Measurements from ENCODE around the gene BTBD16.

Gene BTBD16

GRCh38 chr10:122323189-122323588 lies 52.1 kb downstream of the BTBD16 start:
- Histone ChIP-seq H3K9me3 (replicated peaks in 1 of 11) (peaks cover 0 to 14% (median 0%) of the 10 kb centered on the region in 11 experiments; a peak in 3 of 22 replicates), H3K4me3 (no peak overlapping the region), H3K9ac (no peak overlapping the region), H3K4me1 (peaks cover 0 to 8% (median 0%) of the 10 kb centered on the region in 10 experiments; a peak in 6 of 20 replicates), H4K20me1 (no peaks in the 10 kb centered on the region), H3K27ac (no peak overlapping the region), H3K4me2 (no peak overlapping the region), H3K27me3 (no peaks in the 10 kb centered on the region), H3K36me3 (no peaks in the 10 kb centered on the region)
- no peak for TF ChIP-seq Cebpa-rat (IDR thresholded peaks at IDR 0.05)

- Histone ChIP-seq H3K27ac (no peak overlapping the region), H3K36me3 (no peaks in the 10 kb centered on the region), H4K20me1 (no peaks in the 10 kb centered on the region), H3K27me3 (no peaks in the 10 kb centered on the region), H3K4me1 (peaks cover 0 to 17% (median 0%) of the 10 kb centered on the region in 10 experiments; a peak in 6 of 20 replicates), H3K9me3 (replicated peaks in 1 of 11) (peaks cover 0 to 14% (median 0%) of the 10 kb centered on the region in 11 experiments; a peak in 3 of 22 replicates), H3K4me3 (no peak overlapping the region), H3K4me2 (no peak overlapping the region), H3K9ac (no peak overlapping the region)
- no peak for TF ChIP-seq Cebpa-rat (IDR thresholded peaks at IDR 0.05)
Observed at GRCh38 chr10:122323941-122324675, 53.0 kb downstream of the BTBD16 start.

GRCh38 chr10:122325235-122325634 lies 54.1 kb downstream of the BTBD16 start:
- H3K27ac ChIP-seq, result no peak overlapping the region
- peaks cover 0 to 23% (median 0%) of the 10 kb centered on the region in 10 experiments; a peak in 6 of 20 replicates for H3K4me1 ChIP-seq
- H3K36me3 ChIP-seq, result no peaks in the 10 kb centered on the region
- peaks cover 0 to 3% (median 0%) of the 10 kb centered on the region in 11 experiments; a peak in 3 of 22 replicates for H3K9me3 ChIP-seq (replicated peaks in 1 of 11)
- no peaks in the 10 kb centered on the region for H3K27me3 ChIP-seq
- no peak overlapping the region for H3K9ac ChIP-seq
- no peak overlapping the region for H3K4me3 ChIP-seq
- no peak overlapping the region for H3K4me2 ChIP-seq
- no peaks in the 10 kb centered on the region for H4K20me1 ChIP-seq
- no peak for TF ChIP-seq Cebpa-rat (IDR thresholded peaks at IDR 0.05)

- no peaks in the 10 kb centered on the region for H3K36me3 ChIP-seq
- H3K9me3 ChIP-seq (replicated peaks in 1 of 11), result no peaks in the 10 kb centered on the region; a peak in 1 of 22 replicates
- no peaks in the 10 kb centered on the region for H3K27me3 ChIP-seq
- H3K4me2 ChIP-seq, result no peak overlapping the region
- no peak overlapping the region for H3K9ac ChIP-seq
- H3K27ac ChIP-seq, result no peak overlapping the region
- H3K4me3 ChIP-seq, result no peak overlapping the region
- no peak for TF ChIP-seq Cebpa-rat (IDR thresholded peaks at IDR 0.05)
- peaks cover 0 to 23% (median 0%) of the 10 kb centered on the region in 10 experiments; a peak in 6 of 20 replicates for H3K4me1 ChIP-seq
- no peaks in the 10 kb centered on the region for H4K20me1 ChIP-seq
Observed at GRCh38 chr10:122326385-122326784, 55.3 kb downstream of the BTBD16 start.

- Histone ChIP-seq H4K20me1 (no peaks in the 10 kb centered on the region), H3K4me3 (no peak overlapping the region), H3K4me1 (peaks cover 0 to 23% (median 0%) of the 10 kb centered on the region in 10 experiments; a peak in 6 of 20 replicates), H3K27ac (no peak overlapping the region), H3K9ac (no peak overlapping the region), H3K4me2 (no peak overlapping the region), H3K9me3 (replicated peaks in 1 of 11) (no peaks in the 10 kb centered on the region; a peak in 1 of 22 replicates), H3K27me3 (no peaks in the 10 kb centered on the region), H3K36me3 (no peaks in the 10 kb centered on the region)
- no peak for TF ChIP-seq Cebpa-rat (IDR thresholded peaks at IDR 0.05)
Observed at GRCh38 chr10:122326806-122327205, 55.7 kb downstream of the BTBD16 start.

GRCh38 chr10:122327237-122328206 lies 56.4 kb downstream of the BTBD16 start:
- Histone ChIP-seq H4K20me1 (no peaks in the 10 kb centered on the region), H3K27ac (no peak overlapping the region), H3K27me3 (no peaks in the 10 kb centered on the region), H3K4me3 (no peak overlapping the region), H3K4me2 (peak overlapping the region in 3 of 11 experiments; percentile 19 to 77 (median 50); a peak in 4 of 22 replicates), H3K9me3 (replicated peaks in 1 of 11) (no peaks in the 10 kb centered on the region; a peak in 1 of 22 replicates), H3K4me1 (peaks cover 0 to 23% (median 0%) of the 10 kb centered on the region in 10 experiments; a peak in 6 of 20 replicates), H3K36me3 (no peaks in the 10 kb centered on the region), H3K9ac (no peak overlapping the region)
- no peak for TF ChIP-seq Cebpa-rat (IDR thresholded peaks at IDR 0.05)

GRCh38 chr10:122328676-122329075 lies 57.6 kb downstream of the BTBD16 start:
- no peaks in the 10 kb centered on the region; a peak in 1 of 22 replicates for H3K9me3 ChIP-seq (replicated peaks in 1 of 11)
- H3K9ac ChIP-seq, result no peak overlapping the region
- H3K4me1 ChIP-seq, result peaks cover 0 to 27% (median 0%) of the 10 kb centered on the region in 10 experiments; a peak in 6 of 20 replicates
- TF ChIP-seq Cebpa-rat (IDR thresholded peaks at IDR 0.05), result no peak
- H4K20me1 ChIP-seq, result no peaks in the 10 kb centered on the region
- H3K27me3 ChIP-seq, result no peaks in the 10 kb centered on the region
- H3K4me3 ChIP-seq, result no peak overlapping the region
- peak overlapping the region in 3 of 11 experiments; percentile 19 to 77 (median 50); a peak in 5 of 22 replicates for H3K4me2 ChIP-seq
- no peak overlapping the region for H3K27ac ChIP-seq
- H3K36me3 ChIP-seq, result no peaks in the 10 kb centered on the region

- H4K20me1 ChIP-seq, result no peaks in the 10 kb centered on the region
- H3K27me3 ChIP-seq, result no peaks in the 10 kb centered on the region
- H3K4me2 ChIP-seq, result peak overlapping the region in 3 of 11 experiments; percentile 19 to 77 (median 50); a peak in 5 of 22 replicates
- no peak overlapping the region for H3K9ac ChIP-seq
- peaks cover 0 to 27% (median 0%) of the 10 kb centered on the region in 10 experiments; a peak in 6 of 20 replicates for H3K4me1 ChIP-seq
- TF ChIP-seq Cebpa-rat (IDR thresholded peaks at IDR 0.05), result no peak
- H3K4me3 ChIP-seq, result no peak overlapping the region
- no peaks in the 10 kb centered on the region for H3K36me3 ChIP-seq
- no peak overlapping the region for H3K27ac ChIP-seq
- no peaks in the 10 kb centered on the region; a peak in 1 of 22 replicates for H3K9me3 ChIP-seq (replicated peaks in 1 of 11)
Observed at GRCh38 chr10:122329416-122329815, 58.3 kb downstream of the BTBD16 start.

- TF ChIP-seq Cebpa-rat (IDR thresholded peaks at IDR 0.05), result no peak
- Histone ChIP-seq H3K9me3 (replicated peaks in 1 of 11) (no peaks in the 10 kb centered on the region), H3K27me3 (no peaks in the 10 kb centered on the region), H4K20me1 (no peaks in the 10 kb centered on the region), H3K4me3 (no peak overlapping the region), H3K27ac (no peak overlapping the region), H3K4me1 (peaks cover 0 to 27% (median 0%) of the 10 kb centered on the region in 10 experiments; a peak in 6 of 20 replicates), H3K4me2 (no peak overlapping the region), H3K9ac (no peak overlapping the region), H3K36me3 (no peaks in the 10 kb centered on the region)
Observed at GRCh38 chr10:122331100-122331499, 60.0 kb downstream of the BTBD16 start.
